Stomach (tissue), 9 donors: ENCODE results near the gene SET. TPM values are rescaled to one million over a fixed set of nuclear protein-coding genes. Genes with fewer than 3 reads are reported as not detected.
"Not testable (repeated sequence)": the region's sequence is repeated elsewhere in the genome, so short reads cannot be mapped to it uniquely, and the experiment has no call there.

Source experiments
- DNase-seq, 2 donors: peaks; one replicate each; pipeline versions ENCODE4 v3.0.0 to v3.0.0-alpha.2; 2013 to 2019
- H3K27ac ChIP-seq, 5 donors: fragments of 200-600 bp in 4 of 5; sonication (generic) in 4 of 5; one replicate each; pipeline ENCODE4 v1.5.1; 2013 to 2019; ENCODE audit warnings: mild to moderate bottlenecking in 1 of 5, moderate library complexity in 1 of 5
- H3K27me3 ChIP-seq, 3 donors: fragments of 200-600 bp; sonication (generic); one replicate each; pipeline ENCODE4 v1.5.1; 2017 to 2019; ENCODE audit warnings: mixed run types in 1 of 3
- H3K36me3 ChIP-seq, 4 donors: fragments of 200-600 bp; sonication (generic); 1 replicate in 3 of 4; 2 replicates in 1 of 4; pipeline ENCODE4 v1.5.1; 2016 to 2019
- H3K4me1 ChIP-seq, 4 donors: fragments of 200-600 bp; sonication (generic); one replicate each; pipeline ENCODE4 v1.5.1; 2016 to 2019
- H3K4me3 ChIP-seq, 4 donors: fragments of 200-600 bp; sonication (generic) in 3 of 4; one replicate each; pipeline ENCODE4 v1.5.1; 2016 to 2019; ENCODE audit warnings: mild to moderate bottlenecking in 1 of 4
- H3K9me3 ChIP-seq, 4 donors: fragments of 200-600 bp; sonication (generic); one replicate each; pipeline ENCODE4 v1.5.1; 2016 to 2019
- CTCF ChIP-seq, 7 experiments: fragments of 450-650 bp in 4 of 7; fragments of 200-600 bp in 3 of 7; sonication (generic) in 3 of 7; IDR thresholded peaks; one replicate each; pipeline ENCODE4 v1.5.1; 2016 to 2019; ENCODE audit warnings: antibody characterized with exemption in 7 of 7, control low read depth in 2 of 7, mild to moderate bottlenecking in 1 of 7
- EP300 ChIP-seq: sonication (generic); formaldehyde crosslinking; IDR thresholded peaks from one replicate; pipeline ENCODE4 v1.6.1; 2017; ENCODE audit warnings: antibody characterized with exemption
- POLR2A ChIP-seq, 4 donors: fragments of 450-650 bp; IDR thresholded peaks; one replicate each; pipeline ENCODE4 v1.6.1; 2016; ENCODE audit warnings: antibody characterized with exemption in 4 of 4, control low read depth in 2 of 4, mild to moderate bottlenecking in 1 of 4, moderate library complexity in 1 of 4
- POLR2AphosphoS5 ChIP-seq, 3 donors: sonication (generic); formaldehyde crosslinking; IDR thresholded peaks; one replicate each; pipeline ENCODE4 v1.6.1; 2016; ENCODE audit warnings: antibody characterized with exemption in 3 of 3
- WGBS, 5 donors: extraction: QIAGEN DNeasy Blood & Tissue Kit in 3 of 5; methylation state at CpG; one replicate each; pipeline versions ENCODE4 v1.1.5 to v1.1.7; 2013 to 2018; 5-methylcytosine and 5-hydroxymethylcytosine counted together
- intact Hi-C: fragments of 100-400 bp; cut with DNase I; formaldehyde crosslinking; loops from one replicate; pipeline ENCODE4 v1.15.1; 2023; ENCODE audit warnings: low total_unique reads
- polyA plus RNA-seq, 3 donors: library from polyadenylated mRNA; stranded (reverse); fragments of 200-250 nt; gene quantifications; one replicate each; pipeline ENCODE4 v1.2.3, GENCODE V29; 2013
- total RNA-seq, 5 donors: library from RNA; depleted of rRNA; stranded (reverse); fragments of >200 nt; gene quantifications; one replicate each; pipeline versions ENCODE4 v1.1.0 to v1.2.3, GENCODE V29; 2014 to 2016
- donor health status: healthy with polysubstance abuse.
- donor health status: Bipolar disorder and iron deficiency.
- donor health status: healthy.

The SET gene
- total and polyA plus RNA-seq, 8 donors, result 49.0 to 489 (median 117) TPM

DNA sequence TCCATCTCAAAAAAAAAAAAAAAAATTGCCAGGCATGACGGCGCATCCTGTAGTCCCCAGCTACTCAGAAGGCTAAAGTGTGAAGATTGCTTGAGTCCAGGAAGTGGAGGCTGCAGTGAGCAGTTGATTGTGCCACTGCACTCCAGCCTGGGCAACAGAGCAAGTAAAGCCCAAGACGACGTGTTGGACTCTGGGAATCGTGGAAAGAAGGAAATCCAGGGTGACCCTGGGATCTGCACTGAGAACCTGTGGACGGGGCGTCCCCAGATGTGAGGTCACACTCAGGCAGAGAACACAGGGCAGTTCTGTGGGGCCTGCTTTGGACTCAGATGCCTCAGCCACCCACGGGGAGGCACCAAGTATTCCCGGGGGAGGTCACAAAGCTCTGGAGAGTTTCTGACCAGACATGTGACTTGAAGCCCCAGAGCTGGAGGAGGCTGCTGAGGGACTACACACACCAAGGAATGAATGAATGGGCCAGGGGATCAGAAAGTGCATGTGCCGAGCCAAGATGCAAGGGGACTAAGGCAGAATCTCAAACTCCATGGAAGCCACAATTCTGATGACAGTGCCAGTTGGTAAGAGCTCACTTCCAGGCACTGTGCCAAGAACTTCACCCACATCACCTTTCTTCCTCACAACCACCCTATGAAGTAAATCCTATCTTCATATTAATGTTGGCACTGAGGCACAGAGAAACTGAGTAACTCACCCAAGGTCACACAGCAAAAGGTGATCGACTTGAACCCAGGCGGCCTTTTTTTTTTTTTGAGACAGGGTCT, 45.3 kb upstream of the SET start:
- Histone ChIP-seq H3K27me3 (no peaks in the 10 kb centered on the region), H3K9me3 (no peaks in the 10 kb centered on the region), H3K27ac (no peak overlapping the region), H3K4me1 (peaks cover 0 to 4% (median 0%) of the 10 kb centered on the region in 4 donors), H3K36me3 (peaks cover 0 to 26% (median 19%) of the 10 kb centered on the region in 4 donors), H3K4me3 (no peak overlapping the region)
- TF ChIP-seq EP300, result no peak
- TF ChIP-seq POLR2AphosphoS5 (IDR thresholded peaks at IDR 0.05), result no peak
- WGBS, 5 donors, result 67 to 80% (median 75%) methylated on average over 12 of the region's 12 CpGs
- DNase-seq, result no peak
- intact Hi-C loops, result loop anchor here (10.0 kb wide), 1 partner anchor 51 kb away; no protein-coding TSS in a partner anchor

- not testable (repeated sequence) for H3K27ac ChIP-seq, H3K4me1 ChIP-seq, H3K4me3 ChIP-seq, H3K9me3 ChIP-seq, H3K36me3 ChIP-seq, H3K27me3 ChIP-seq
- WGBS, 5 donors, result 83 to 96% (median 90%) methylated on average over 7 to 9 of the region's 9 CpGs
- DNase-seq, result peak; percentile 58 to 68
- TF ChIP-seq CTCF (IDR thresholded peaks at IDR 0.05), result peak in 2 of 7 experiments; percentile 9 to 18
- intact Hi-C loops, result loop anchor here (10.0 kb wide), 1 partner anchor 47 kb away; no protein-coding TSS in a partner anchor
Observed at GRCh38 chr9:128648206-128648605, 40.8 kb upstream of the SET start.

DNA sequence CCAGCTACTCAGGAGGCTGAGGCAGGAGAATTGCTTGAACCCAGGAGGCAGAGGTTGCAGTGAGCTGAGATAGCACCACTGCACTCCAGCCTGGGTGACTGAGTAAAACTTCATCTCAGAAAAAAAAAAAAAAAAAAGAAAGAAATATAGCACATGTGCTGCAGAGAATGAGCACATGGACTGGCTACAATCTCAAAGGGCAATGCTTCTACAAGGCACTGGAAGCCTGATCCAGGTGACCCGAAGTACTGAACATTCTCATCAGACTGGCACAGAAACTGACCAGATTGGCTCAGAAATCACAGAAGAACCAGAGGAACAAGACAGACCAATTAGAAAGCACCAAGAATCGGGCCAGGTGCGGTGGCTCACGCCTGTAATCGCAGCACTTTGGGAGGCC, 37.2 kb upstream of the SET start:
- DNase-seq, result no peak
- no peak for TF ChIP-seq CTCF (IDR thresholded peaks at IDR 0.05)
- no peak for TF ChIP-seq POLR2AphosphoS5 (IDR thresholded peaks at IDR 0.05)
- TF ChIP-seq POLR2A (IDR thresholded peaks at IDR 0.05), result no peak
- 90 to 96% (median 93%) methylated on average over 5 of the region's 5 CpGs for WGBS, 5 donors
- H3K4me1 ChIP-seq, result peaks cover 7 to 13% (median 8%) of the 10 kb centered on the region in 4 donors
- H3K9me3 ChIP-seq, result no peaks in the 10 kb centered on the region
- intact Hi-C loops, result no loop called here
- no peak overlapping the region for H3K27ac ChIP-seq
- no peaks in the 10 kb centered on the region for H3K36me3 ChIP-seq
- no peak overlapping the region for H3K4me3 ChIP-seq
- H3K27me3 ChIP-seq, result no peaks in the 10 kb centered on the region

DNA sequence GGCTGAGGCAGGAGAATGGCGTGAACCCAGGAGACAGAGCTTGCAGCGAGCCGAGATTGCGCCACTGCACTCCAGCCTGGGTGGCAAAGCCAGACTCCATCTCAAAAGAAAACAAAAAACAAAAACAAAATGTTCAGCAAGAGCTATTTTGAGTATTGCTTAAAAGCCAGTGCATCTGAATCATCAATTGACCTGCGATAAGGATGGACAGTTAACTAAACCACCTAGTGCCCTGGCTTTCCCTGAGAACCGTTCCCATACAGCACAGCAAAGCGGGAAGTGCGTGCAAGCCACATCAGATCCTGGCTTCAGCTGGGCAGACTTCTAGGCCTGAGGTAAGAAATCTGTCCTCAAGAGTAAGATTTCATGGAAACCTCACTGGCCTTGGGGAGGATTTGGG, 35.1 kb upstream of the SET start:
- H3K36me3 ChIP-seq, result no peaks in the 10 kb centered on the region
- DNase-seq, result no peak
- 95 to 97% (median 96%) methylated on average over 8 of the region's 8 CpGs for WGBS, 5 donors
- no peak overlapping the region for H3K27ac ChIP-seq
- TF ChIP-seq EP300 (no peak), CTCF (IDR thresholded peaks at IDR 0.05) (no peak)
- intact Hi-C loops, result no loop called here
- H3K4me3 ChIP-seq, result no peak overlapping the region
- peaks cover 7 to 13% (median 8%) of the 10 kb centered on the region in 4 donors for H3K4me1 ChIP-seq
- H3K27me3 ChIP-seq, result no peaks in the 10 kb centered on the region
- H3K9me3 ChIP-seq, result no peaks in the 10 kb centered on the region

- Histone ChIP-seq H3K27ac (no peak overlapping the region), H3K9me3 (no peaks in the 10 kb centered on the region), H3K36me3 (no peaks in the 10 kb centered on the region), H3K4me3 (no peak overlapping the region), H3K27me3 (no peaks in the 10 kb centered on the region), H3K4me1 (peaks cover 7 to 13% (median 8%) of the 10 kb centered on the region in 4 donors)
- TF ChIP-seq CTCF (IDR thresholded peaks at IDR 0.05) (no peak), EP300 (no peak), POLR2A (IDR thresholded peaks at IDR 0.05) (no peak), POLR2AphosphoS5 (IDR thresholded peaks at IDR 0.05) (no peak)
- no peak for DNase-seq
- 95 to 100% (median 97%) methylated on average over 1 of the region's 1 CpG for WGBS, 5 donors
- intact Hi-C loops, result no loop called here
Observed at GRCh38 chr9:128654481-128654880, 34.5 kb upstream of the SET start.
